Chondrocyte (in vitro differentiated cells): ENCODE results near the gene ALDH3B1. TPM values are rescaled to one million over a fixed set of nuclear protein-coding genes. Genes with fewer than 3 reads are reported as not detected.
A peak's percentile ranks its signal among the peaks of the same experiment; 100 is the strongest.

ENCODE experiments used
- DNase-seq: peaks from one replicate; pipeline ENCODE4 v3.0.0; 2021; ENCODE audit warnings: mixed read lengths, low spot score
- H3K27ac Mint-ChIP-seq: one replicate; pipeline ENCODE4 v1.8.0; 2021; ENCODE audit warnings: mild to moderate bottlenecking, moderate library complexity, mixed read lengths; ENCODE audit not compliant: unreplicated experiment
- H3K27me3 Mint-ChIP-seq: 2 replicates; pipeline ENCODE4 v1.8.0; 2021; ENCODE audit warnings: low read depth, mixed read lengths
- H3K36me3 Mint-ChIP-seq: 2 replicates; pipeline ENCODE4 v1.8.0; 2021; ENCODE audit warnings: low read depth, mixed read lengths
- H3K4me1 Mint-ChIP-seq: 2 replicates; pipeline ENCODE4 v1.8.0; 2021; ENCODE audit warnings: low read depth, mild to moderate bottlenecking, mixed read lengths
- H3K4me3 Mint-ChIP-seq: one replicate; pipeline ENCODE4 v1.8.0; 2021; ENCODE audit warnings: mild to moderate bottlenecking, moderate library complexity, mixed read lengths; ENCODE audit not compliant: unreplicated experiment
- H3K9me3 Mint-ChIP-seq: 2 replicates; pipeline ENCODE4 v1.8.0; 2021; ENCODE audit warnings: low read depth, mixed read lengths
- CTCF ChIP-seq: fragments of 200-600 bp; sonication (generic); IDR thresholded peaks from 2 replicates; pipeline ENCODE4 v1.5.0; 2021; ENCODE audit warnings: antibody characterized with exemption, mild to moderate bottlenecking, moderate library complexity
- total RNA-seq: library from RNA; stranded (reverse); gene quantifications from 3 replicates; pipeline ENCODE4 v1.2.1, GENCODE V29; 2021

The ALDH3B1 gene
- total RNA-seq, 1 donor from 2014 or later, result 13.1 TPM

- peak overlapping the region; percentile 85 for H3K27ac Mint-ChIP-seq
- H3K36me3 Mint-ChIP-seq, result no peaks in the 10 kb centered on the region
Observed at GRCh38 chr11:68040101-68040956, 30.2 kb downstream of the ALDH3B1 start.

GRCh38 chr11:68040957-68041591 is 30.9 kb downstream of the ALDH3B1 start:
- Mint-ChIP-seq H3K9me3 (no peaks in the 10 kb centered on the region), H3K27me3 (no peaks in the 10 kb centered on the region), H3K4me3 (peak overlapping the region; percentile 72), H3K4me1 (peaks cover 24% of the 10 kb centered on the region), H3K36me3 (no peaks in the 10 kb centered on the region), H3K27ac (peak overlapping the region; percentile 85)
- DNase-seq, result peak; percentile 90
- TF ChIP-seq CTCF, result no peak

More at GRCh38 chr11:68040101-68040956, 30.2 kb downstream of the ALDH3B1 start:
- Mint-ChIP-seq H3K27me3 (no peaks in the 10 kb centered on the region), H3K4me1 (peaks cover 24% of the 10 kb centered on the region), H3K9me3 (no peaks in the 10 kb centered on the region), H3K4me3 (peak overlapping the region; percentile 72)
- DNase-seq, result peak; percentile 88
- TF ChIP-seq CTCF, result no peak

DNA sequence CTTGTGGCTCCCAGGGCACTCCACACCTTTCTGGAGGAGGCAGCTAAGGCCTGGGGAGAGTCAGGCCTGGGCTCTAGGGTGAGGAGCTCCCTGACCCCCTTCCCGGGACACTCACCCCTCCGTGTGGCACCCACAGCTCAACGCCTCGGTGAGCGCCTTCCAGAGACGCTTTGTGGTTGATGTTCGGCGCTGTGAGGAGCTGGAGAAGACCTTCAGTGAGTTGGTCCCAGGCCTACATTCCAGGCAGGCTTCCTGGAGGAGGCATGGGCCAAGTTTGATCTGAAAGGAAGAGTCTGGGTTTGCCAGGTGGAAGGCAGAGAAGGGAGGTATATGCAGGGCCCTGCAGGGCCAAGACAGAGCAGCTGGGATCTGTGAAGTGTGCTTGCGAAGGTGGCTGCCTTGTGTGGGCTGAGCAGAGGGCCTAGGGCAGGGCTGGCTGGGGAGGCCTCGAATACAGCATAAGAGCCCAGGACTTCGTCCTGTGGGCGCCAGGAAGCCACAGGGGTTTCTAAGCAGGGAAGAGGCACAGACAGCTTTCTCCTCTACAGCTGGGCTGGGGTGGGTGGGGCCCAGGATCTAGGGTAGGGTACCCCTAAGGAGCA is 31.6 kb downstream of the ALDH3B1 start:
- H3K27me3 Mint-ChIP-seq, result no peaks in the 10 kb centered on the region
- peaks cover 24% of the 10 kb centered on the region for H3K4me1 Mint-ChIP-seq
- peak overlapping the region; percentile 27 for H3K27ac Mint-ChIP-seq

DNA sequence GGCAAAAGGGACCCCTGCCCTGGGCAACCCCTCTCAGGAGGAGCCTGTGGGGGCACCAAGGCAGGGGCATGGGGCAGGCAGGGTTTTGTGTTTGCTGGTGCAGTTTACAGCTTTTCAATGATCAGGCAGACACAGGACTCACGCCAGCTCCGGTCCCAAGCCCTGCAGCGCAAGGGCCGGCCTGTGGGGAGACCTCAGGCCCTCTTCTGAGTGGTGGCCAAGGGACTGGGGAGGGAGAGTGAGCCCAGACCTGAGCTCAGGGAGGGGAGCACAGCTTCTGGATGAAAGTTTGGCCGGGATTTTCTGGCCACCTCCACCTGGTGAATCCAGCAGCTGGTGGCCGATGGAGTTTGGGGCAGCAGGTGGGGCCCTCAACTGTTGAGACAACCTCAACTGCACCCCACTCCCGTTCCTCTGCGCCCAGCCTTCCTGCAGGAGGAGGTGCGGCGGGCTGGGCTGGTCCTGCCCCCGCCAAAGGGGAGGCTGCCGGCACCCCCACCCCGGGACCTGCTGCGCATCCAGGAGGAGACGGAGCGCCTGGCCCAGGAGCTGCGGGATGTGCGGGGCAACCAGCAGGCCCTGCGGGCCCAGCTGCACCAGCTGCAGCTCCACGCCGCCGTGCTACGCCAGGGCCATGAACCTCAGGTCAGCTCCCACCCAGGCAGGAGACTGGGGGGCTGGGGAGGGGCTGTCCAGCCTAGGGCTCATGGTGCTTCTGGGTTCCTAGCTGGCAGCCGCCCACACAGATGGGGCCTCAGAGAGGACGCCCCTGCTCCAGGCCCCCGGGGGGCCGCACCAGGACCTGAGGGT is 32.3 kb downstream of the ALDH3B1 start:
- H3K4me1 Mint-ChIP-seq, result peaks cover 24% of the 10 kb centered on the region
- DNase-seq, result peak; percentile 90
- TF ChIP-seq CTCF, result no peak
- H3K27me3 Mint-ChIP-seq, result no peaks in the 10 kb centered on the region
- no peaks in the 10 kb centered on the region for H3K36me3 Mint-ChIP-seq
- no peaks in the 10 kb centered on the region for H3K9me3 Mint-ChIP-seq
- H3K4me3 Mint-ChIP-seq, result no peak overlapping the region
- peak overlapping the region; percentile 45 for H3K27ac Mint-ChIP-seq

More for the DNA sequence above, 31.6 kb downstream of the ALDH3B1 start:
- no peak overlapping the region for H3K4me3 Mint-ChIP-seq
- TF ChIP-seq CTCF, result no peak
- DNase-seq, result peak; percentile 72
- no peaks in the 10 kb centered on the region for H3K9me3 Mint-ChIP-seq
- no peaks in the 10 kb centered on the region for H3K36me3 Mint-ChIP-seq
